CD14-positive monocyte (primary cell): ENCODE results near the gene ULK4. TPM values are rescaled to one million over a fixed set of nuclear protein-coding genes. Genes with fewer than 3 reads are reported as not detected.

ENCODE experiments used
- DNase-seq, 3 donors: peaks; one replicate each; pipeline ENCODE4 v3.0.0-alpha.2; 2011 to 2022
- H2AFZ ChIP-seq: 2 replicates; pipeline ENCODE4 v1.6.0; 2012; ENCODE audit warnings: mild to moderate bottlenecking, low read depth, low read length, inconsistent platforms; ENCODE audit not compliant: insufficient read depth, poor library complexity, severe bottlenecking
- H3K27ac ChIP-seq, 2 donors: 1 replicate in 1 of 2; 2 replicates in 1 of 2; pipeline ENCODE4 v1.5.1; 2012 to 2013; ENCODE audit warnings: low read length in 2 of 2, control low read depth in 1 of 2, inconsistent platforms in 1 of 2, low read depth in 1 of 2, mild to moderate bottlenecking in 1 of 2
- H3K27me3 ChIP-seq, 2 donors: one replicate each; pipeline versions ENCODE4 v1.6.0 to v1.6.1; 2011 to 2013; ENCODE audit warnings: low read length in 2 of 2; ENCODE audit not compliant: control insufficient read depth in 2 of 2, insufficient read depth in 2 of 2
- H3K36me3 ChIP-seq, 2 donors: replicated peaks in 1 of 2; 1 replicate in 1 of 2; 2 replicates in 1 of 2; pipeline versions ENCODE4 v1.5.1 to v1.6.1; 2012 to 2013; ENCODE audit warnings: low read length in 2 of 2, control low read depth in 1 of 2, inconsistent platforms in 1 of 2, mild to moderate bottlenecking in 1 of 2; ENCODE audit not compliant: insufficient read depth in 2 of 2, control insufficient read depth in 1 of 2
- H3K4me1 ChIP-seq, 2 donors: 1 replicate in 1 of 2; 2 replicates in 1 of 2; pipeline versions ENCODE4 v1.5.1 to v1.6.1; 2012 to 2013; ENCODE audit warnings: low read length in 2 of 2, control low read depth in 1 of 2, inconsistent platforms in 1 of 2, mild to moderate bottlenecking in 1 of 2, moderate library complexity in 1 of 2; ENCODE audit not compliant: insufficient read depth in 2 of 2, control insufficient read depth in 1 of 2
- H3K4me2 ChIP-seq: replicated peaks from 2 replicates; pipeline ENCODE3; 2012; ENCODE audit warnings: low read length, moderate library complexity, mild to moderate bottlenecking; ENCODE audit not compliant: poor library complexity, severe bottlenecking; ENCODE audit errors: extremely low read depth
- H3K4me3 ChIP-seq, 3 experiments: fragments of 200-600 bp in 1 of 3; sonication (generic) in 1 of 3; replicated peaks in 1 of 3; 1 replicate in 2 of 3; 2 replicates in 1 of 3; pipeline ENCODE4 v1.5.1; 2011 to 2013; ENCODE audit warnings: low read length in 3 of 3, mild to moderate bottlenecking in 3 of 3, control low read depth in 2 of 3, low read depth in 2 of 3, inconsistent platforms in 1 of 3, moderate library complexity in 1 of 3
- H3K79me2 ChIP-seq: 2 replicates; pipeline ENCODE4 v1.6.0; 2012; ENCODE audit warnings: mild to moderate bottlenecking, control low read depth, inconsistent platforms, low read length, moderate library complexity; ENCODE audit not compliant: insufficient read depth
- H3K9ac ChIP-seq: 2 replicates; pipeline ENCODE4 v1.6.0; 2017; ENCODE audit warnings: low read length, mild to moderate bottlenecking; ENCODE audit not compliant: insufficient read depth, poor library complexity, severe bottlenecking
- H3K9me3 ChIP-seq, 2 donors: replicated peaks in 1 of 2; 1 replicate in 1 of 2; 2 replicates in 1 of 2; pipeline versions ENCODE4 v1.5.1 to v1.6.1; 2012 to 2013; ENCODE audit warnings: low read length in 2 of 2, control low read depth in 1 of 2; ENCODE audit not compliant: control insufficient read depth in 1 of 2, insufficient read depth in 1 of 2
- H4K20me1 ChIP-seq: 2 replicates; pipeline ENCODE4 v1.6.0; 2012; ENCODE audit warnings: mild to moderate bottlenecking, low read length, control low read depth, moderate library complexity; ENCODE audit not compliant: insufficient read depth
- H3K27ac Mint-ChIP-seq, 7 donors: one replicate each; pipeline ENCODE4 v1.8.0; 2020; ENCODE audit warnings: mild to moderate bottlenecking in 7 of 7, mixed read lengths in 7 of 7, moderate library complexity in 6 of 7, inconsistent platforms in 2 of 7
- H3K27me3 Mint-ChIP-seq, 3 donors: one replicate each; pipeline ENCODE4 v1.8.0; 2021 to 2022; ENCODE audit warnings: low read depth in 3 of 3, mild to moderate bottlenecking in 3 of 3, mixed read lengths in 3 of 3, moderate library complexity in 3 of 3, inconsistent platforms in 1 of 3
- H3K36me3 Mint-ChIP-seq, 2 donors: one replicate each; pipeline ENCODE4 v1.8.0; 2020; ENCODE audit warnings: mixed read lengths in 2 of 2, inconsistent platforms in 1 of 2, mild to moderate bottlenecking in 1 of 2
- H3K4me1 Mint-ChIP-seq: one replicate; pipeline ENCODE4 v1.8.0; 2020; ENCODE audit warnings: mild to moderate bottlenecking, mixed read lengths
- H3K4me3 Mint-ChIP-seq, 2 donors: one replicate each; pipeline ENCODE4 v1.8.0; 2020; ENCODE audit warnings: mild to moderate bottlenecking in 2 of 2, mixed read lengths in 2 of 2, moderate library complexity in 1 of 2
- H3K9me3 Mint-ChIP-seq, 7 donors: one replicate each; pipeline ENCODE4 v1.8.0; 2020 to 2022; ENCODE audit warnings: mixed read lengths in 7 of 7, mild to moderate bottlenecking in 6 of 7, moderate library complexity in 6 of 7, inconsistent platforms in 2 of 7
- CTCF ChIP-seq: fragments of 200-600 bp; IDR thresholded peaks from one replicate; pipeline ENCODE4 v1.8.0; 2022; ENCODE audit warnings: antibody characterized with exemption, mild to moderate bottlenecking
- WGBS: methylation state at CpG from one replicate; pipeline ENCODE4 v1.1.5; 2013; ENCODE audit warnings: missing lambda C conversion rate; ENCODE audit not compliant: insufficient coverage; 5-methylcytosine and 5-hydroxymethylcytosine counted together
- intact Hi-C, 2 donors: fragments of 100-400 bp; cut with micrococcal nuclease; formaldehyde crosslinking; loops; one replicate each; pipeline versions ENCODE4 v1.15.0 to v1.15.1; 2023
- polyA plus RNA-seq, 3 donors: library from polyadenylated mRNA; depleted of rRNA in 1 of 3; unstranded in 2 of 3; stranded (reverse) in 1 of 3; fragments of 300-500 nt in 2 of 3; fragments of >200 nt in 1 of 3; fragmentation: Illumina TruSeq in 2 of 3; gene quantifications; 1 replicate in 2 of 3; 2 replicates in 1 of 3; pipeline ENCODE4 v1.2.3, GENCODE V29; 2012 to 2021

ULK4 gene
- polyA plus RNA-seq, 3 donors = 6.7 to 14.0 (median 11.8) TPM

DNA sequence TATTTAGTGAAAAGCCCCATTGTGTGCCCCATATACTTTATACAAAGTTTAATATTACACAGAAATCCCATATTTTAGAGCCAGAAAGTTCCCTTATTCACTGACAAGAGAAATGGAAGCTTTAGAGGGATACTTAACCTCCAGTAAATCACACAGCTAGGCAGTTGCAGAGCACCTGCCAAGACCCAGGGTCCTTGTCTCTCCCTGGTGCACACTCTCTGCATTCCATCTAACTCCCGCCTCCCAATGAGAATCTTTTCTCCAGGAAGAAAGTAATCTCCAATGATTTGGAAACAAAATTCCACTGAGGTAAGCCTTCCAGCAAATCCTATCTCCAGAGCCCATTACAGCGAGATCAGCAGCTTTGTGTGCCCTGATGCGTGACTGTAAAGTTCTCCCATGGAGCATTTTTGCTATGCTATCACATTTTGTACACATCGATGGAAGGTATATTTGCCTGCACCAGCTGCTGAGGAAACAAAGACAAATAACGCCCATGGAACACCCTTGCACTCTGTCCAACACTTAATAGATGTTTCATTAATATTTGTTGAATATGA is 41.4 kb downstream of the ULK4 start:
- Histone ChIP-seq H3K9ac (no peak overlapping the region), H3K4me3 (no peak overlapping the region), H3K9me3 (no peaks in the 10 kb centered on the region), H2AFZ (no peak overlapping the region), H3K4me1 (no peaks in the 10 kb centered on the region), H4K20me1 (no peaks in the 10 kb centered on the region), H3K79me2 (no peaks in the 10 kb centered on the region), H3K36me3 (peaks cover 0 to 6% of the 10 kb centered on the region in 2 donors), H3K27ac (no peak overlapping the region), H3K4me2 (no peak overlapping the region), H3K27me3 (no peaks in the 10 kb centered on the region)
- TF ChIP-seq CTCF = no peak
- no peak for DNase-seq
- 87% methylated on average over 3 of the region's 5 CpGs for WGBS
- Mint-ChIP-seq H3K4me1 (peaks cover 7% of the 10 kb centered on the region), H3K9me3 (no peaks in the 10 kb centered on the region), H3K27me3 (peaks cover 0 to 1% (median 0%) of the 10 kb centered on the region in 3 donors), H3K36me3 (peaks cover 13 to 33% of the 10 kb centered on the region in 2 donors), H3K4me3 (no peak overlapping the region), H3K27ac (peak overlapping the region in 1 of 7 donors; percentile 13)
- intact Hi-C loops = no loop called here

DNA sequence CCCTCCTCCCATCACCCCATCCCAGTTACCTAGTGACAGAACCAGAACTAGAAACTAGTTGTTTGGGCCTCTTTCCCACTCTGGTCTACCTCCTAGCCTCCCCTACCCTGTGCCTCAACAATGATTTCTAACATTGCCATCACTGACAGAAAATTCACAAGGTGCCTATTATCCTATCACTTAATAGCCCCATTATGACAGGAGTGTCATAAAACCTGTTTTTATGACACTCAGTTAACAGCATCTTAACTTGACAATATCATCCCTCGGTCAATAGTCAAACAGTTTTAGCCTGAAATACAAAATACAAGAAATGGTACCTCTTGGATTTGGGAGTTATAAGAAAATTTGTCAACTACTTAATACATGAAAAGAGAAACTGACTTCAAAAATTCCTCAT is 46.5 kb downstream of the ULK4 start:
- no peak for DNase-seq
- no CpG with 5 or more reads among the region's 1 CpG for WGBS

More for the DNA sequence above, 46.5 kb downstream of the ULK4 start:
- no peak overlapping the region for H3K27ac Mint-ChIP-seq
- H3K9me3 Mint-ChIP-seq = no peaks in the 10 kb centered on the region
- Histone ChIP-seq H3K9me3 (no peaks in the 10 kb centered on the region), H3K79me2 (no peaks in the 10 kb centered on the region), H3K4me1 (no peaks in the 10 kb centered on the region), H4K20me1 (no peaks in the 10 kb centered on the region), H3K27me3 (no peaks in the 10 kb centered on the region), H3K27ac (no peak overlapping the region), H2AFZ (no peak overlapping the region), H3K4me2 (no peak overlapping the region), H3K36me3 (peaks cover 5 to 19% of the 10 kb centered on the region in 2 donors), H3K9ac (no peak overlapping the region), H3K4me3 (no peak overlapping the region)
- no peak overlapping the region for H3K4me3 Mint-ChIP-seq
- intact Hi-C loops = no loop called here
- H3K4me1 Mint-ChIP-seq = no peaks in the 10 kb centered on the region
- peaks cover 0 to 3% (median 0%) of the 10 kb centered on the region in 3 donors for H3K27me3 Mint-ChIP-seq
- TF ChIP-seq CTCF = no peak
- H3K36me3 Mint-ChIP-seq = peaks cover 18 to 26% of the 10 kb centered on the region in 2 donors
